HCT116 (cell line): ENCODE measurements around the gene PRRT1. TPM values are rescaled to one million over a fixed set of nuclear protein-coding genes. Genes with fewer than 3 reads are reported as not detected.
"Not testable (repeated sequence)": the region's sequence is repeated elsewhere in the genome, so short reads cannot be mapped to it uniquely, and the experiment has no call there.

Experiments used
- ATAC-seq: fragments of 200-7000 bp; cut with Tn5 transposase; 2 replicates; pipeline ENCODE4 v1.9.1; 2020; ENCODE audit warnings: mild to moderate bottlenecking, moderate library complexity
- BruUV-seq: library from RNA; stranded (reverse); fragments of 400-500 nt; replicated peaks from 2 replicates; lab custom pipeline; 2021; lab: Mats Ljungman, UMichigan
- CTCF ChIA-PET: fragments of 300-600 bp; sonication (Branson Sonifier 250); formaldehyde crosslinking; loops from one replicate; lab custom pipeline; 2021; ENCODE audit warnings: antibody characterized with exemption; lab: Charles Lee
- POLR2A ChIA-PET: fragments of 300-600, 350-600 bp; sonication (Branson Sonifier 250); formaldehyde crosslinking; loops from one replicate; lab custom pipeline; 2021; ENCODE audit warnings: antibody characterized with exemption; lab: Charles Lee
- RAD21 ChIA-PET, 2 experiments: fragments of 300-600 bp; sonication (Branson Sonifier 250); formaldehyde crosslinking; loops; one replicate each; lab custom pipeline; 2023; ENCODE audit warnings: low total read pairs in 2 of 2; ENCODE audit not compliant: uncharacterized antibody in 2 of 2, unreplicated experiment in 2 of 2, low non-redundant PET in 1 of 2; lab: Charles Lee
- DNase-seq: peaks from one replicate; pipeline ENCODE4 v3.0.0-alpha.2; 2010; ENCODE audit warnings: low read depth, low spot score
- H2AFZ ChIP-seq: fragments of 200-600 bp; shearing (Covaris generic), sonication (generic); 2 replicates; pipeline ENCODE4 v1.6.1; 2017; ENCODE audit warnings: low read depth, mixed run types, mixed read lengths, antibody characterized with exemption, low read length; ENCODE audit not compliant: poor library complexity, severe bottlenecking
- H3K27ac ChIP-seq: 2 replicates; pipeline ENCODE4 v1.5.1; 2012; ENCODE audit warnings: low read depth, low read length
- H3K27me3 ChIP-seq: fragments of 200-600 bp; sonication (generic); 2 replicates; pipeline ENCODE4 v1.6.1; 2016; ENCODE audit warnings: mixed run types, low read length, mixed read lengths; ENCODE audit not compliant: insufficient read depth
- H3K36me3 ChIP-seq, 2 experiments: fragments of 200-500 bp in 1 of 2; fragments of 200-600 bp in 1 of 2; sonication (Bioruptor generic) in 1 of 2; sonication (generic) in 1 of 2; 2 replicates each; pipeline versions ENCODE4 v1.5.1 to v1.6.1; 2014 to 2016; ENCODE audit warnings: low read length in 2 of 2, inconsistent platforms in 1 of 2, mixed read lengths in 1 of 2, mixed run types in 1 of 2; ENCODE audit not compliant: insufficient read depth in 2 of 2, control insufficient read depth in 1 of 2
- H3K4me1 ChIP-seq, 2 experiments: fragments of 200-600 bp in 1 of 2; sonication (generic) in 1 of 2; 2 replicates each; pipeline versions ENCODE4 v1.5.1 to v1.6.1; 2012 to 2017; ENCODE audit warnings: low read length in 2 of 2, inconsistent platforms in 1 of 2, mild to moderate bottlenecking in 1 of 2, mixed read lengths in 1 of 2, mixed run types in 1 of 2, moderate library complexity in 1 of 2; ENCODE audit not compliant: insufficient read depth in 2 of 2, control insufficient read depth in 1 of 2
- H3K4me2 ChIP-seq: fragments of 200-600 bp; sonication (generic); 2 replicates; pipeline ENCODE4 v1.6.1; 2017; ENCODE audit warnings: mixed run types, low read length, mixed read lengths
- H3K4me3 ChIP-seq, 2 experiments: fragments of 200-600 bp in 1 of 2; sonication (generic) in 1 of 2; replicated peaks in 1 of 2; 2 replicates each; pipeline ENCODE4 v1.5.1; 2011 to 2016; ENCODE audit warnings: low read length in 2 of 2, control low read depth in 1 of 2, low read depth in 1 of 2, mild to moderate bottlenecking in 1 of 2, mixed read lengths in 1 of 2, mixed run types in 1 of 2
- H3K79me2 ChIP-seq: fragments of 200-600 bp; sonication (generic); 2 replicates; pipeline ENCODE4 v1.6.1; 2017; ENCODE audit warnings: mild to moderate bottlenecking, mixed run types, low read length, moderate library complexity, mixed read lengths; ENCODE audit not compliant: insufficient read depth
- H3K9ac ChIP-seq: fragments of 200-600 bp; sonication (generic); 2 replicates; pipeline ENCODE4 v1.6.1; 2016; ENCODE audit warnings: low read length, mixed read lengths
- H3K9me2 ChIP-seq: fragments of 200-600 bp; sonication (generic), shearing (Covaris generic); 2 replicates; pipeline ENCODE4 v1.6.1; 2017; ENCODE audit warnings: mixed run types, mild to moderate bottlenecking, moderate library complexity; ENCODE audit not compliant: insufficient read depth
- H3K9me3 ChIP-seq, 2 experiments: fragments of 200-500 bp in 1 of 2; fragments of 200-600 bp in 1 of 2; sonication (Bioruptor generic) in 1 of 2; sonication (generic) in 1 of 2; 2 replicates each; pipeline ENCODE4 v1.6.1; 2014 to 2017; ENCODE audit warnings: low read length in 2 of 2, mixed read lengths in 2 of 2, inconsistent platforms in 1 of 2, low read depth in 1 of 2, mild to moderate bottlenecking in 1 of 2, mixed run types in 1 of 2, moderate library complexity in 1 of 2; ENCODE audit not compliant: control insufficient read depth in 1 of 2, insufficient read depth in 1 of 2
- H4K20me1 ChIP-seq: fragments of 200-600 bp; sonication (generic), shearing (Covaris generic); 2 replicates; pipeline ENCODE4 v1.6.1; 2017; ENCODE audit warnings: mixed run types, mild to moderate bottlenecking, moderate library complexity; ENCODE audit not compliant: insufficient read depth
- CBX3 ChIP-seq: IDR thresholded peaks from 2 replicates; pipeline ENCODE4 v1.6.1; 2012; ENCODE audit warnings: low read depth
- CEBPB ChIP-seq: IDR thresholded peaks from 2 replicates; pipeline ENCODE4 v1.6.1; 2012; ENCODE audit warnings: low read depth
- ELF1 ChIP-seq: IDR thresholded peaks from 2 replicates; pipeline ENCODE4 v1.6.1; 2012; ENCODE audit warnings: low read depth, borderline replicate concordance
- FOSL1 ChIP-seq: IDR thresholded peaks from 2 replicates; pipeline ENCODE4 v1.6.1; 2012; ENCODE audit warnings: low read depth
- JUND ChIP-seq: IDR thresholded peaks from 2 replicates; pipeline ENCODE4 v1.6.1; 2012
- SIN3A ChIP-seq: IDR thresholded peaks from 2 replicates; pipeline ENCODE4 v1.6.1; 2012; ENCODE audit warnings: low read depth
- SRF ChIP-seq: IDR thresholded peaks from 2 replicates; pipeline ENCODE4 v1.6.1; 2012; ENCODE audit warnings: low read depth
- intact Hi-C: fragments of 100-400 bp; cut with micrococcal nuclease; formaldehyde crosslinking; loops from 2 replicates; pipeline ENCODE4 v1.10.0; 2022
- total RNA-seq: library from RNA; stranded (reverse); gene quantifications from one replicate; pipeline ENCODE4 v1.2.1, GENCODE V29; 2021; ENCODE audit not compliant: unreplicated experiment
- TF ChIP-seq, protein P1 (sequence below): IDR thresholded peaks from 2 replicates; pipeline ENCODE4 v1.6.1; 2012; ENCODE audit warnings: low read depth
- TF ChIP-seq, protein P2 (sequence below): IDR thresholded peaks from 2 replicates; pipeline ENCODE4 v1.6.1; 2012

The PRRT1 gene
- total RNA-seq, 1 experiment from 2014 or later: 6.1 TPM

DNA sequence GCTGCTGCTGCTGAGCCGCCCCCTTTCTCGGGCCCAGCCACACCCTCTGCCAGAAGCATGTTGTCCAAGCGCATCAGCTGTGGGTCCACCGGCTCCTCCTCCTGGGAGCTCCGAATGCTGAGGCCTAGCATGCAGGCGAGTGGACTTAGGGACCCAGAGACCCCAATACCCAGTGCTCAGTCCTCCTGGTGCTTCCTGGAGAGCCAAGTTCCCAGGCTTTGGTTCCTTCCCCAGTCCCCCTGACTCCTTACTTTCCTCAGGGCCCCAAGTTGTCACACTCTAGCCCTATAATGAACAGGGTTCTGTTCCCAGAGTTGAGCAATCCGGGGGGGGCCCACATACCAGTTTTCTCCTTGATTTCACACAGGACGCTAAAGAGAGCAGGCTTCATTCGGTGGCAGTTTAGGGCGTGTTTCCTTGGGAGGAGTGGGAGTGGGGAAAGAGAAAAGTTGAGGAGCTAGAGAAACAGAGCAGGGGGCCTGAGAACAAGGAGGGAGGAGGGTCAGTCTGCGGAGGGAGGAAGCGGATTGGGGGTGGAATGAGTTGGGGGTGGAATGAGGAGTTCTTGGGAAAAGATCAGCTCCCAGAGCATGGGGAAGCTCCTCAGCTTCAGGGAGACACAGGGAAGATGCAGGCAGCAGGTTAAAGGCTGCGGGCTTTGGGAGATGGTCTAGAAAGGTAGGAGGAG lies 36.8 kb upstream of the PRRT1 start (continued):
- TF ChIP-seq, protein P1, sequence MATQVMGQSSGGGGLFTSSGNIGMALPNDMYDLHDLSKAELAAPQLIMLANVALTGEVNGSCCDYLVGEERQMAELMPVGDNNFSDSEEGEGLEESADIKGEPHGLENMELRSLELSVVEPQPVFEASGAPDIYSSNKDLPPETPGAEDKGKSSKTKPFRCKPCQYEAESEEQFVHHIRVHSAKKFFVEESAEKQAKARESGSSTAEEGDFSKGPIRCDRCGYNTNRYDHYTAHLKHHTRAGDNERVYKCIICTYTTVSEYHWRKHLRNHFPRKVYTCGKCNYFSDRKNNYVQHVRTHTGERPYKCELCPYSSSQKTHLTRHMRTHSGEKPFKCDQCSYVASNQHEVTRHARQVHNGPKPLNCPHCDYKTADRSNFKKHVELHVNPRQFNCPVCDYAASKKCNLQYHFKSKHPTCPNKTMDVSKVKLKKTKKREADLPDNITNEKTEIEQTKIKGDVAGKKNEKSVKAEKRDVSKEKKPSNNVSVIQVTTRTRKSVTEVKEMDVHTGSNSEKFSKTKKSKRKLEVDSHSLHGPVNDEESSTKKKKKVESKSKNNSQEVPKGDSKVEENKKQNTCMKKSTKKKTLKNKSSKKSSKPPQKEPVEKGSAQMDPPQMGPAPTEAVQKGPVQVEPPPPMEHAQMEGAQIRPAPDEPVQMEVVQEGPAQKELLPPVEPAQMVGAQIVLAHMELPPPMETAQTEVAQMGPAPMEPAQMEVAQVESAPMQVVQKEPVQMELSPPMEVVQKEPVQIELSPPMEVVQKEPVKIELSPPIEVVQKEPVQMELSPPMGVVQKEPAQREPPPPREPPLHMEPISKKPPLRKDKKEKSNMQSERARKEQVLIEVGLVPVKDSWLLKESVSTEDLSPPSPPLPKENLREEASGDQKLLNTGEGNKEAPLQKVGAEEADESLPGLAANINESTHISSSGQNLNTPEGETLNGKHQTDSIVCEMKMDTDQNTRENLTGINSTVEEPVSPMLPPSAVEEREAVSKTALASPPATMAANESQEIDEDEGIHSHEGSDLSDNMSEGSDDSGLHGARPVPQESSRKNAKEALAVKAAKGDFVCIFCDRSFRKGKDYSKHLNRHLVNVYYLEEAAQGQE: no peak
- TF ChIP-seq CBX3 (no peak), SRF (no peak), SIN3A (no peak), FOSL1 (no peak), ELF1 (no peak), JUND (no peak), CEBPB (no peak)
- TF ChIP-seq, protein P2, sequence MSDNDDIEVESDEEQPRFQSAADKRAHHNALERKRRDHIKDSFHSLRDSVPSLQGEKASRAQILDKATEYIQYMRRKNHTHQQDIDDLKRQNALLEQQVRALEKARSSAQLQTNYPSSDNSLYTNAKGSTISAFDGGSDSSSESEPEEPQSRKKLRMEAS: no peak
- TF ChIP-seq, all 23 proteins: peak for 0

DNA sequence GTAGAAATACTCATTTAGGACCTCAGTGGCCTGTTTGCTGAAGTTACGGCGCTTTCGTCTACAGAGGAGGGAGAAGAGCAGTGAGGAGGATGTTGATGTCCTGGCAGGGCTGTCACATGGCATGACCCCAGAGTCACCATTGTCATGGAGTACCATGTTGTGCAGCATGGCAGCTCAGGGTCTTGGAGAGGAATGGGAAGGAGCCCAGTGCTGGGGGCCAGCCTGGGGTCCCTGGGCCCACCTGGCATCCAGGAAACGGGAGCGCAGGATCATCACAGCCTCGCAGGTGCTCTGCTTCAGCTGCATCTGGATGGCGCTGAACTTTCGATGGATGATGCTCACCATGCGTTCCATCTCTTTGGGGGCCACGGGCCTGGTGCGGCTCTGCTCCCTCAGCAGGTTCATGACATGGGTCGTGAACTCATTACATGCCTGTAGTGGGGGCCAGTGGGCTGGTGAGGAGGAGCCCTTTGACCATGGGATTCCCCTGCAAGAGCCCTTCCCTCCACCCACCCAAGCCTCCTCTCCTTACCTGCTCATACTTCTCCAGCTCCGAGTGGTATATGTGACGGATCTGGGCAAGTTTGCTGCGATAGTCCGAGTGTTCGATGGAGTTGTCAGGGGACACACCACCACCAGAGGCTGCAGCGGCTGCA lies 36.1 kb upstream of the PRRT1 start:
- peak overlapping the region; percentile 81 for H3K4me2 ChIP-seq
- H3K27me3 ChIP-seq, H3K27ac ChIP-seq, H3K9ac ChIP-seq, BruUV-seq, ATAC-seq, H2AFZ ChIP-seq, intact Hi-C loops, H3K9me2 ChIP-seq, H3K4me3 ChIP-seq, CTCF ChIA-PET, H3K9me3 ChIP-seq, DNase-seq, RAD21 ChIA-PET, H4K20me1 ChIP-seq, POLR2A ChIA-PET, H3K36me3 ChIP-seq: not testable (repeated sequence)
- peaks cover 13% of the 10 kb centered on the region for H3K79me2 ChIP-seq
- peaks cover 16 to 59% of the 10 kb centered on the region in 2 experiments for H3K4me1 ChIP-seq
